Mammary epithelial cell (primary cell): Measurements from ENCODE around the gene MAGI1.

ENCODE experiments used
- CTCF ChIP-seq, 2 donors: IDR thresholded peaks in 1 of 2; conservative IDR thresholded peaks in 1 of 2; 2 replicates each; pipeline ENCODE4 v1.5.1; 2011 to 2012; ENCODE audit warnings: inconsistent platforms in 2 of 2, low read length in 2 of 2, mild to moderate bottlenecking in 2 of 2, control low read depth in 1 of 2, low read depth in 1 of 2; ENCODE audit not compliant: insufficient read depth in 1 of 2; ENCODE audit errors: extremely low read depth in 1 of 2
- EZH2 ChIP-seq: IDR thresholded peaks from 2 replicates; pipeline ENCODE4 v1.6.1; 2012; ENCODE audit warnings: low read length, inconsistent platforms, borderline replicate concordance

- TF ChIP-seq CTCF (conservative IDR thresholded peaks at IDR 0.05 in 1 of 2, IDR thresholded peaks at IDR 0.05 in 1 of 2; ENCODE audit: extremely low read depth in 1 of 2, insufficient read depth in 1 of 2, low read depth in 1 of 2, low read length in 2 of 2): no peak
- TF ChIP-seq EZH2: no peak
Measured at GRCh38 chr3:65902304-65902793, 136.4 kb downstream of the MAGI1 start.
